ENCODE measurements around the gene FCGR3A.
"Not testable (repeated sequence)": the region's sequence is repeated elsewhere in the genome, so short reads cannot be mapped to it uniquely, and the experiment has no call there.

The FCGR3A gene

DNA sequence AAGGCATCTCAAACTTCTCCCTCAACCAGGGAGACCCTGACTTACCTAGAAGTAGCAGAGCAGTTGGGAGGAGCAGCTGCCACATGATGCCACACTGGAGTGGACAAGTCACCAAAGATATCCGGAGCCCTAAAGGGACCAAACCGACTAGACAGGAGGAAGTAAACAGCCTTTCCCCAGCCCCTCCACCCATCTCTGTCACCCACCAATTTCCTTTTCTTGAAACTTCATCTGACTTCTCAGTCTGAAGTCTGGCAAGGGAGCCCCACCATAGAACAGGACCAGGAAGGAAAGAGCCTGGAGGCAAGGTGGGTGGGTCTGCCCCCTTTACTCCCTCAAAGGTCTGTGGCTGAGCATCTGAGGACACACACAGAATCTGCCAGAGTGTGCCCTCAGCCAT, at the start of gene FCGR3A:
TSS of gene FCGR3A (minus strand) at position 167 of the 400 bp plus-strand sequence. CDS start at position 85, 82 bp downstream.
- DNase-seq (ENCODE audit: low read depth in 3 of 3, low spot score in 1 of 3) = no peak

DNA sequence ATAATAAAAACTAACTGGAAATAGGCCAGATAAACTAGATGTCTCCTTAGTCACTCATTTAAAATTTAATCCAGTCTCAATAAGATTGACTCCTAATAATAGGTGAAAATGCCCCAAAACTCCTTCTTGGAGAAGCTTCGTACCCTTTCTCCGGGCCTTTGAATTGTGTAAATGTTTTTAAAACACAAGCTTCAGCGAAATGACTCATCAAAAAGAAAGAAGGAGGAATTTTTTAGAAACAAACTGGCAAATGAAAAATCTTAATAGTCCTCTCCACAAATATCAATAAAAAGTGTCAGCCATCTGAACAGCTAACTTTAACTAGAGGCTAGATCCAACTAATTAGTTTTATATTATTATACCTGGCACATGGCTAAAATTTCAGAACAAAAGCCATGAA, 47.5 kb upstream of the FCGR3A start:
- DNase-seq (ENCODE audit: low read depth in 3 of 3, low spot score in 1 of 3) = not testable (repeated sequence)

DNA sequence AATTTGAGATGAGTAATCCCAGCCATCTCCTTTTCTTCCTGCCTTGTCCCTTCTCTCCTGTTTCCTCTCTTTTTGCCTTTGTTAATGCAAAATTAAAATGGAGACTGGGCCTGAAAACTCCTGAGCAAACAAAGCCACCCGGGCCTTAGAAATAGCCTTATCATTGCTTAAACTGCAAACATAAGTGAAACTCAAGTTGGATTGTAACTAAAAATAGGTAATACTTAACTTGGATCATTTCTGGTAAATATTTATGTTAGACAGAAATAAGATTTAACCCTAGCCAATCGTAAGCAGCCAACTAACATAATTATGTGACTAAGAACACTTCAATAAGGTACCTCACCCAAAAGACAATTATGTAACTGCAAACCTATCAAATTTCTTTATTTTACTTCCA, 46.0 kb upstream of the FCGR3A start:
- DNase-seq (ENCODE audit: low read depth in 3 of 3, low spot score in 1 of 3) = not testable (repeated sequence)

DNA sequence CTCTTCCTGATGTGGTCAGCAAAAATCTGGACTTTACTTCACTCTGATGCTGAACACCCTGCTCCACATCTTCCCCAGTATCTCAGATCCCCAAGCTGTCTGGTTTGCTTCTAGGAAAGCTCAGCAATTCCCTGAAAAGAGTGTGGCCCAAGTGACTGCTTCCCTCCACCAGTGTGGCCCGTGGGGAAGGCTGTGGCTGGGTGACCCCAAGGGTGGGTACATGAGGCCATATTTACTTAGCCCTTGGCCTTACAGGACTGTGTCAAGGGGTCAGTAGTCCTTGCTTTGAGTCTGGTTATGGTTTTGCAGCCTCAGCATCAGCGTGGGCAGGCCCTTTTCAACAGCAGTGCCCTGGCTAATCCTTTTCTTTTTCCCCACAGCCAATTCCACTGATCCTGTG, 45.6 kb upstream of the FCGR3A start:
- not testable (repeated sequence) for DNase-seq (ENCODE audit: low read depth in 3 of 3, low spot score in 1 of 3)

DNA sequence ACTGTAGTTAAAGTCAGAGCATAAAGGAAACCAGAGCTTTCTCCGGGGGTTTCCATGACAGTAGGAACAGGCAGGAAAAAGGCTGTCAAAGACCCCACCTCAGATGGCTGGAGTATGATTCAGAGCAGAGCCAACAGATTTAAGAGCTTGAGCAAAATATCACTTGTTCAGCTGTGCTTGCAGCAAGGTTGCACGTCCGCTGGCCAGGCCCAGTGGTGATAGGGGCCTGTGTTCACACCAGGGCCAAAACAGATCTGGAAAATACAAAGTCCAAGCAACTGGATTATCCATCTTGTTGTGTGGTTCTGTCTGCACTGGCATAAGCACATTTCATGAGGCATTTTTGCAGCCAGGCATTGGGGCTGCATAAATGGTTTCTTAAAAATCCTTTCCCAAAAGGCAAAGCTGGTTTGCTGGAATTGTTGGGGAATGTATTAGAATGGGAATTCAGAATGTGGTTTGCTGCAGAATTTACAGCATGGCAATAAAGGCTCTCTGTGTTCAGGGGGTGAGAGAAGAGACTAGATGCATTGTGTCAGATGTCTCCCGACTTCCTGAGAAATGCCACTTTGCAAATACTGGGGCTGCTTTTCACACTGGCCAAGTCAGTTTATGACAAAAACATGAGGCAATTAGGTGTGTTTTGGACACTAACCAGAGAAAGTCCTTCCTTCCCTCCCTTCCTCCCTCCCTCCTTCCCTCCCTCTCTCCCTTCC, 44.8 kb upstream of the FCGR3A start:
- DNase-seq (ENCODE audit: low read depth in 3 of 3, low spot score in 1 of 3) = not testable (repeated sequence)

DNA sequence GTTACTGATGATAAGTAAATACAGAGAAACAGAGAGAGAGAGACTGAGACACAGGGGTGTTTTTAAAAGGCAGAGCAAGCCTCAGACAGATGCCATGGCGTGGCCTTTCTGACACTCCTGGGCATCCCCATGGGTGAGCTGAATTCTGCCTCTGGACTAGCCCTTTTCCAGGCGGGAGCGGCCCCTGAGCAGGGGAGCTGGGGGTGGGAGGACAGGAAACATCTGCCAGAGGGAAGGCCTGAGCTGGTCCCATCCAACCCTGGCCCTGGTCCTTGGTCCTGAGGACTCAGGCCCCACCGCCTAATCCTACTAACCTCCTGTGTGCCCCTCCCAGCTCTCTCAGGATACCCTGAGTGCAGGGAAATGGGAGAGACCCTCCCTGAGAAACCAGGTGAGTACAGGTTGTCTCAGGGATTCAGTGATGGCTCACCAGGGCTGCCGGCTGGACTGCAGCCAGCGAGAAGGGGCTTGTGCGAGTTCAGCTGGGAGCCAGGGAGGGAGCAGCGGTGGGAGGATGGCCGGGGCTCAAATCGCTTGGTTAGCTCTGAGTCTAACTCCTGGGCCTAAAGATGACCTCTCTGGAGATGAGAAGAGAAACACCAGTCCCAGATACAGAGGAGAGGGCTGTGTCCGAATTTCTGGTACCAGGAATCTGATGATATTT, 43.6 kb upstream of the FCGR3A start:
- not testable (repeated sequence) for DNase-seq (ENCODE audit: low read depth in 3 of 3, low spot score in 1 of 3)

DNA sequence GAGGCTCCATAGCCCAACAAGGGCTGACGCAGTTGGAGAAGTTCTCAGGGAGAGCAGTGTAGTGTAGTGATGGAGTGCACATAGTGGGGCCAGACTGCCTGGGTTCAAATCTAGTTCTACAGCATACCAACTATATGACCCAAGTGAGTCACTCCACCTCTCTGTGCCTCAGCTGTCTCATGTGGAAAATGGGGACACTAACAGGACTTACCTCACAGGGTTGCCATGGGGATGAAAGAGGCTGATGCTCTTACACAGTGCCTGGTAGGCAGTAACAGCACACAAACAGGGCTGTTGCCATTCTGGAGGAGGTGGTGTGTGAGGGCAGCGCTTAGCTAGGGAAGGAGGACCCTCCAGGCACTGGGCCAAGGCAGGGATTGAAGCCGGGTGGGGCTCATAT, 43.0 kb upstream of the FCGR3A start:
- DNase-seq (ENCODE audit: low read depth in 3 of 3, low spot score in 1 of 3) = not testable (repeated sequence)

DNA sequence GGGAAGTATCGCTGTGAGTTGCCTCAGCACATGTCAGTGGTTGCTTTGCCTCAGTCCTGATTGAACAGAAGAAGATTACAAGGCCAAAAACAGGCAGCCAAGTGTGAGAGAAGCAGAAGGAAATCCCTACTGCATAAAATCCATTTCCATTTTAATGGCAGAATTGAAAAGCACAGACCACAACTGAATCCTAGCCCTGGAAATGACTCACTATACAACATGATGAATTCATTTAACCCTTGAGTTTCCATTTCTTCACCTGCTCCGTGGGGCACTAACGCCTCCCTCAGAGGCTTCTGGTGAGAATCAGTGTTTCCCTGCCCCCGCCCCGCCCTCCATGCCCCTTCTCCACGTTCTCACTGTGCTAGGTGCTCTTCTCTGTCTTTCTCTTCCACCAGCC, 40.3 kb upstream of the FCGR3A start:
- DNase-seq (ENCODE audit: low read depth in 3 of 3, low spot score in 1 of 3) = not testable (repeated sequence)

DNA sequence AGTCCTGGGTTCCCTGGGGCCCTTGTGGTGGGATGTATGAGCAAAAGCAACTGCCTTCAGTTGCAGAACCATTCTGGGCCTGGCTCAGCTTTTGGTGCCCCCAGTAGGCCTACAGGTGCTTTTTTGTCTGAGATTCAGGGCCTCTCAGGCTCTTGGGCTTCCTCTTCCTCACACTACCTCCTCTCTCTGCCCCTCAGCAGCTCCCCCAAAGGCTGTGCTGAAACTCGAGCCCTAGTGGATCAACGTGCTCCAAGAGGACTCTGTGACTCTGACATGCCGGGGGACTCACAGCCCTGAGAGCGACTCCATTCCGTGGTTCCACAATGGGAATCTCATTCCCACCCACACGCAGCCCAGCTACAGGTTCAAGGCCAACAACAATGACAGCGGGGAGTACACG, 39.7 kb upstream of the FCGR3A start:
- DNase-seq (ENCODE audit: low read depth in 3 of 3, low spot score in 1 of 3) = not testable (repeated sequence)

DNA sequence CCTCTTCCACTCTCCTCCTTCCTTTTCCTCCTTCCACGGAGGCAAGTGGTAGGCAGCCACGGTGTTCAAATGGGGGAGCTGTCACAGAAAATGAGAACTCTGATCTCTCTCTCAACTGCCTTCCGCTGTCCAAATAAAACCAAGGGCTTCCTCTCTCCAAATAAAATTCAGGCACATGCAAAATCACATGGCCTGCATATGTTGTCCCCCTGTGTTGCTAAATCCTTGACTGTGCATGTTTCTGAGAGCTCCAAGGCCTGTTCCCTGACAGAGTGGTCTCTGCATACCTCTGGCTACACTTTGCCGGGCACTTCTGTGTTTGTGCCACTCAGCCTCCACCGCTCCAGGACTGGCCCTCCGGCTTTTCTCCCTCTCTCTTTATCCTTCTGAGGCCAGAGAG, 39.0 kb upstream of the FCGR3A start:
- DNase-seq (ENCODE audit: low read depth in 3 of 3, low spot score in 1 of 3) = not testable (repeated sequence)

DNA sequence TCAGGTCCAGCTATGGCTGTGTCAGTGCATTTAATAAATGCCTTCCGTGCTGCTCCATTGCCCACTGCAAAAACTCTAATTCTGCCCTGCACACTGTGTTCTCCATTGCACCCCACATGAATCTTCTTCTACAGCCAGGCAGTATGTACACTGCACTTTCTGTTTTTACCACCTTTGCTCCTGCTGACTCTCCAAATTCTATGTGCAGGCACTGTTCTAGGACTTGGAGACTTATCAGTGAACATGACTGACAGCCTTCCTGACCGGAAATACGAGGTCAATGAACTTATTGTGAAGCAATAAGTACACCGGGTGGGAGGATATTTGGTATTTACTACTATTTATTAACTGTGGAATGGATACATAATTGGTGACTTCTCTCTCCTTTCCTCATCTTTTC, 33.3 kb upstream of the FCGR3A start:
- not testable (repeated sequence) for DNase-seq (ENCODE audit: low read depth in 3 of 3, low spot score in 1 of 3)

DNA sequence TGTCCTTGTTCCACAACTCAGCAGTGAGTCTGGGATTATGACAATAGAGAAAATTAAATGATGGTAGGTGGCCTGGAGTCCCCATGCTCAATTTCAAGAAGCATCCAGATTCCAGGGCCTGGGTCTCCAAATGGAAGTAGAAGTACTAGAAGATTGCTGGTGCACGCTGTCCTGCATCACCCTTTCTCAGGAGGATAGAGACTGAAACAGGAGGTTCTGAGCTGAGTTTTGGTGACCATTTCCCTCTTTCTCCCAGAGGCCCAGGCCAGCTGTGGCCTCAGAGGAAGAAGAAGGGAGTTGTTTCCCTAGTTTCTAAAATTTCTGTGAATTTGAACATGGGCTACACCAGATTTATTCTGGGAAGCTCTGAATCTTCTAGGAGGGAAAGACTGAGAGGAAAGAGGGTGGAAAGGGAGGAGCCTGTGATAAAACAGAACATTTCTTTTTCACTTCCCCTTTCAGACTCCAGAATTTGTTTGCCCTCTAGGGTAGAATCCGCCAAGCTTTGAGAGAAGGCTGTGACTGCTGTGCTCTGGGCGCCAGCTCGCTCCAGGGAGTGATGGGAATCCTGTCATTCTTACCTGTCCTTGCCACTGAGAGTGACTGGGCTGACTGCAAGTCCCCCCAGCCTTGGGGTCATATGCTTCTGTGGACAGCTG, 31.4 kb upstream of the FCGR3A start:
- not testable (repeated sequence) for DNase-seq (ENCODE audit: low read depth in 3 of 3, low spot score in 1 of 3)

DNA sequence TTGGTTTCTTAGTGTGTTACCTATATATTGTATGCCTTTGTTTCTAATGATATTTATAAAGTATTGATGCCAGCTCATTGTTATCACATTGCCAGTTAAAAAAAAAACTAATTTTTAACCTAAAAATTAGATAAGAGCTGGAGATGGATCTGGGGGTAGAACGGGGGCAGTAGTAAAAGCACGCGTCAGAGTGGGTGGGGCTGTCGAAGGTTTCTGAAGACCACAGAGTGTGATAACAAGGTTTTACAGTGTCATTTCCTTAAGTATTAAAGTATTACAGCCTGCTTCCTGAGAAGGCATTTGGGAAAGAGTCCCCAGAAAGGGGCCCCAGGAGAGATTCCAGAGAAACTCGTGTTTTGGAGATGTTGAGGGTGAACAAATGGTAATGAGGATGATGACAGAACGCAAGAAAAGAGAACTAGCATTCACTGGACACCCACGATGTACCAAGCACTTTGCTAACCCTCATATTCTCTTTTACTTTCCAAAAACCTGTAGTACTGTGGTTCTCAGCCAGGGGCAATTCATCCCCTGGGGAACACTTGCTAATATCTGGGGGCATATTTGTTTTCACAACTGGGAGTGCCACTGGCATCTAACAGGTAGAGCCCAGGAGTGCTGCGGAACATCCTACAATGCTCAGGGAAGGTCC, 30.4 kb upstream of the FCGR3A start:
- not testable (repeated sequence) for DNase-seq (ENCODE audit: low read depth in 3 of 3, low spot score in 1 of 3)

DNA sequence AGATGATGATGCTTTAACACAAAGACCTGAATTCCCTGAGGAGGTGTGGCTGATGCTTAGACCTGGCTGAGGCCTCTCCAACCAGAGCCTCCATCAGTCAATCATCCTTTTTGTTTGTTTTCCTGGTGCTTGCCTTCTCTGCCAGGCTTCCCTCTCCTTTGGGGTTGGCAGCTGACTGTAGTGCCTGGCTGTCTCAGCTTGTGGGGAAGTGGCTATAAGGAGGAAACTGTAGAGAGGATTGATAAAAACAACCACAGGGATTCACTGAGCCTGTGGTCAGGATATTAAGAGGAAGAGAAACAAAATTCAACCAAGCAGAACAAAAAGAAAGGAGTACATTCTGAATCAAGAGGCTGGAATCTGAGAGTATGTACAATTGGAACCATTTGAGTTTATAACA, 27.1 kb upstream of the FCGR3A start:
- not testable (repeated sequence) for DNase-seq (ENCODE audit: low read depth in 3 of 3, low spot score in 1 of 3)

DNA sequence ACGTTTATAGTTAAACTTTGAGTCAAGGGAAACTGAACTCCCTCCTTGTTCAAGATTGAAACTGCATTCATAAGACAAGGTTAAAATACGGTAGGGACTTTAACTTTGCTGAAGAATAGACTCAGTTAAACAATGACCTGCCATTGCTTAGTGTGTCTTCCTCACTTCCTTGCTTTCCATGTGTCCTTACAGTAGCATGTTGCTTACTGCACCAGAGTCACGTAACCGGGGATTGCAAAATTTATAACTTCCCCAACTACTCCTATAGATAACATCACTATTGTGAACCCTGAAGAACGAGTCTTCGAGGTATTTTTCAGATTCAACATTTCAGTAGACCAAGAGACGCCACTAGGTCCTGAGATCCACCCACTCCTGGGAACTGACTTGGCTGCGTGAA, 22.1 kb upstream of the FCGR3A start:
- not testable (repeated sequence) for DNase-seq (ENCODE audit: low read depth in 3 of 3, low spot score in 1 of 3)

DNA sequence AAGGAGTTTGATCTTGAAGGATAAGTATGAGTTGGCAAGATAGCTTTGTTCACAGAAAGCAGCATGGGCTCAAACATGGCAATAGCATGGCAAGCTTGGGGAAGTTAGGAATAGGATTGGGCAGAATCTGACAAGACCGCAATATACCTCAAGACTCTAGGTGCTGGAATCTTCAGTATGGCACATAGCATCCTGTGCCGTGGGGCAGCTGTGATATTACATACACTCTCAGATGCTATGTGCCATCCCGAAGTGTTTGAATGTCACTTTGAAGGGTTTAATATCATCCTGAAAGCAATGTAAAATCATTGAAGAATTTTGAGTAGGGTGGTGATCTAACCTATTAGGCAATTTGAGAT, 17.0 kb upstream of the FCGR3A start:
- not testable (repeated sequence) for DNase-seq (ENCODE audit: low read depth in 3 of 3, low spot score in 1 of 3)

DNA sequence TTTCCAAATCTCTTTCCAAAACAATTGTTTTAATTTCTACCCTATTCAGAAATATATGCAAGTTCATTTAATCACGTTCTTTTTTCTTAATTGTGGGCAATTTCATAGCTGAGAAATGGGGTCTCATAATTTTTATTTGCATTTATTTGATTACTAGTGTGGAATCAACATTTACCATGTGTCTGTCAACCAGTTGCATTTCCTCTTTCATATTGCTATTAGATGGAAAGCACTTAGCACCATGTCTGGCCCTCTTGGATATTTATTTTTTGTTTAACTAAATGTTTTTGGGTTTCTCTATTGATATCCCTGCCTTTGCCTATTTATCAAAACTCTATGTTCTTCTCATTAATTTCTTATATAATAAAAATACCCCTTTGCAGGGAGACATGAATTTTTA, 13.9 kb upstream of the FCGR3A start:
- DNase-seq (ENCODE audit: low read depth in 3 of 3, low spot score in 1 of 3) = not testable (repeated sequence)

DNA sequence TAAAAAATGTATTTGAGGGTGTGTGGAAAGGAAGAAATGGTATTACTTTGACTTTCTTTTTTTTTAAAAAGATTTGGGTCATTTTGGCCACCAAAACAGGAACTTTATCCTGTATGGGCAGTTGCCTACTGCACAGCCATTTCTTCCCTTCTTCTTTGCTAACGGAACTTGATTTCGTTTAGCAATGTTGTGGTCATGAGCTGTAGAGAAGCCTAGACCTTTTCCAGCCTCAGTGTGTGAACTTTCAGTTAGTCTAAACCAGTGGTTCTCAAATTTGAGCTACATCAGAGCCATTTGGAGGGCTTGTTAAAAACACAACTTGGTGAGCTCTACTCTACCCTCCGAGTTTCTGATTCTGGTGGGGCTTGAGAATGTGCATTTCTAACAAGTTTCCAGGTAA, 12.8 kb upstream of the FCGR3A start:
- not testable (repeated sequence) for DNase-seq (ENCODE audit: low read depth in 3 of 3, low spot score in 1 of 3)

DNA sequence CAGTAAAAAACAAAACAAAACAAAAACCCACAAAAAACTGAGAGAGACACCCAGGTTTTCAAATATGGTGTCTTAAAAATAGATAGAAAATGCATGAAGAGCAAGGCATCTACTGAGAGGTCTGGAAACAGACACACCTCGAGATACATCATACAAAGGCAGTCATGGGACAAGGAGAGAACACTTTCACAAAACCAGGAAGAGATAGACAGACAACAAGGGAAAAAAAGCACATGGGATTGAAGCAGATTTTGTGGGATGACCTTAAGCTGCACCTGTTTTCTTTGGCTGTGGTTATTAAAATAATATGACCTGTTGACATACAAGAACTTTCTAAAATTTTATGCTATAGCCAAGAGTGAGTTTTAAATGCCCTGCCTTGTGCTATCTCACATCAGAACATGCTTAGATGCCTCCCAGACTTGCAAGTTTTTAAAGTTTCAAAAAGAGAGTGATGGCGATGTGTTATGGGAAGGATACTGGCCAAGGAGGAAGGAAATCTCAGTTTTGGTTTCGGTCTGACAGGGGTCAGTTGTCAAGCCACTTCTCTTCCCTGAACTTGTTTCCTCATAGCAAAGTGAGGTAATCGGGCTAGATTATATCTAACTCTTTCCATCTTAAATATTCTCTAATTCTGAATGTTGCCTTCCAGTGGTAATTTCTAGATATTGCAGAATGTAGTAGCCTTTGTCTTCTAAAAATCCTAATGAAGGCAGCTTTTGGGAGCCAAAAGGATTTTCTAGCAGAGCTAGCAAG, 11.5 kb upstream of the FCGR3A start:
- not testable (repeated sequence) for DNase-seq (ENCODE audit: low read depth in 3 of 3, low spot score in 1 of 3)

DNA sequence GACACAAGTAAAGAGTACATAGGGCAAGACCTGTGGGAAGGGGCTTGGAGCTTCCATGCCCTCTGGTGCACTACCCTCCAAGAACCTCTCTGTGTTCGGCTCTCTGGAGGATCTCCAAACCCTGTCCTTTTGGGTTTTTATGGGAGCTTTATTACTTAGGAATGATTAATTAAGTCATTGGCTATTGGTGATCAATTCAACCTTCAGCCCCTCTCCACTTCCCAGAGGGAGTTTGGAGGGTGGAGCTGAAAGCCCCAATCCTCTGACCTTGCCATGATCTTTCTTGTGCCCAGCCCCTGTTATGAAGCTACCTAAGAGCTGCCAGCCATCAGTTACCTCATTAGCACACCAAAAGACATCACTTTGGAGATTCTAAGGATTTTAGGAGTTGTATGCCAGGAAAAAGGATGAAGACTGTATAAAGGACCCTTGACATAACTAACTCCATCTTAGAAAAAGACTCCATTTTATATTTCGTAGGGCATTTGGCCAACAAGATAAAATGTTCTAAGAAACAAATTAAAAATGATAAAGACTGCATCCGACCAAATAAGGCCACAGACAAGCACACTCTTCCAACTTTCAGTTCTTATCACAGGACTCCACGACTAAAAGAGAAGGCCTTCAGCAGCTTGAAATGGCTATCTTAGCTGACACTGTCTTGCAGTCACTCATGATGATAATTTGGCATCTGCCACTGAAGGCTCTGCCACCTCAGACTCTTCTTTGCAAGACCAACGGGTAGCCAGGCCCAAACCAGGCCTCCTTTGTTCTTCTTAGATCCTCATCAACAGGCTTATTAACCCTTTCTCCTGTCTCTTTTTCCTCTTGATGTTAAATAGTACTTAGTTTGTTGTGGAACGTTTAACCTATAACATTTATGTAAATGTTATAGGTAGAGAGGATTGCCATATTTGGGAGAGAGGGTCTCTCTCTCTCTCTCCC, 8.2 kb upstream of the FCGR3A start:
- DNase-seq (ENCODE audit: low read depth in 3 of 3, low spot score in 1 of 3) = not testable (repeated sequence)
